B cell (primary cell): Measurements from ENCODE around the gene TAB3. TPM values are rescaled to one million over a fixed set of nuclear protein-coding genes. Genes with fewer than 3 reads are reported as not detected.

Source experiments
- ATAC-seq: fragments of 200-7000 bp; cut with Tn5 transposase; one replicate; pipeline ENCODE4 v1.10.0; 2021; ENCODE audit warnings: low read depth, mild to moderate bottlenecking, moderate number of reproducible peaks, moderate library complexity
- CTCF ChIA-PET: fragments of 350-600 bp; sonication (Branson Sonifier 250); formaldehyde crosslinking; loops from one replicate; lab custom pipeline; 2021; ENCODE audit warnings: antibody characterized with exemption, inconsistent platforms; lab: Charles Lee
- POLR2A ChIA-PET: fragments of 350-600 bp; sonication (Branson Sonifier 250); formaldehyde crosslinking; loops from one replicate; lab custom pipeline; 2021; ENCODE audit warnings: antibody characterized with exemption; lab: Charles Lee
- DNase-seq: peaks from one replicate; pipeline ENCODE4 v3.0.0; 2013
- H2AFZ ChIP-seq: 2 replicates; pipeline ENCODE4 v1.6.1; 2012; ENCODE audit warnings: mild to moderate bottlenecking, low read depth, low read length; ENCODE audit not compliant: insufficient read depth, poor library complexity, severe bottlenecking
- H3K27ac ChIP-seq, 2 donors: 1 replicate in 1 of 2; 2 replicates in 1 of 2; pipeline ENCODE4 v1.5.1; 2012 to 2013; ENCODE audit warnings: low read length in 2 of 2, mild to moderate bottlenecking in 2 of 2, moderate library complexity in 1 of 2
- H3K27me3 ChIP-seq, 4 experiments: fragments of 200-600 bp in 1 of 4; sonication (generic) in 1 of 4; replicated peaks in 1 of 4; 1 replicate in 2 of 4; 2 replicates in 2 of 4; pipeline versions ENCODE4 v1.6.1 to v1.7.0; 2013 to 2016; ENCODE audit warnings: low read length in 3 of 4, mild to moderate bottlenecking in 2 of 4, mixed read lengths in 1 of 4, moderate library complexity in 1 of 4; ENCODE audit not compliant: insufficient read depth in 4 of 4, control insufficient read depth in 3 of 4; ENCODE audit errors: control extremely low read depth in 1 of 4
- H3K36me3 ChIP-seq, 2 experiments: replicated peaks in 1 of 2; 1 replicate in 1 of 2; 2 replicates in 1 of 2; pipeline versions ENCODE4 v1.6.1 to v1.7.1; 2013; ENCODE audit warnings: low read length in 1 of 2; ENCODE audit not compliant: insufficient read depth in 2 of 2, control insufficient read depth in 1 of 2; ENCODE audit errors: control extremely low read depth in 1 of 2, extremely low read depth in 1 of 2
- H3K4me1 ChIP-seq, 2 donors: fragments of 200-600 bp in 1 of 2; sonication (generic) in 1 of 2; 1 replicate in 1 of 2; 2 replicates in 1 of 2; pipeline versions ENCODE4 v1.5.1 to v1.6.1; 2013 to 2017; ENCODE audit warnings: low read length in 2 of 2; ENCODE audit not compliant: control insufficient read depth in 2 of 2, insufficient read depth in 2 of 2
- H3K4me2 ChIP-seq: replicated peaks from 2 replicates; pipeline ENCODE3; 2012; ENCODE audit warnings: mild to moderate bottlenecking, low read depth, low read length; ENCODE audit not compliant: poor library complexity, severe bottlenecking
- H3K4me3 ChIP-seq, 5 experiments: fragments of 200-600 bp in 1 of 5; sonication (generic) in 1 of 5; 1 replicate in 3 of 5; 2 replicates in 2 of 5; pipeline versions ENCODE4 v1.5.1 to v1.7.0; 2011 to 2016; ENCODE audit warnings: low read length in 4 of 5, mild to moderate bottlenecking in 4 of 5, low read depth in 2 of 5, control low read depth in 1 of 5, moderate library complexity in 1 of 5; ENCODE audit not compliant: insufficient read depth in 1 of 5; ENCODE audit errors: control extremely low read depth in 1 of 5, extremely low read depth in 1 of 5
- H3K79me2 ChIP-seq: fragments of 200-600 bp; sonication (generic); one replicate; pipeline ENCODE4 v1.6.0; 2016; ENCODE audit warnings: low read length; ENCODE audit not compliant: control insufficient read depth, insufficient read depth
- H3K9ac ChIP-seq: fragments of 200-600 bp; sonication (generic); 2 replicates; pipeline ENCODE4 v1.6.1; 2017; ENCODE audit warnings: mild to moderate bottlenecking, low read length, moderate library complexity
- H3K9me3 ChIP-seq, 3 donors: one replicate each; pipeline versions ENCODE4 v1.6.1 to v1.7.1; 2013; ENCODE audit warnings: low read length in 2 of 3; ENCODE audit not compliant: control insufficient read depth in 2 of 3, insufficient read depth in 1 of 3; ENCODE audit errors: control extremely low read depth in 1 of 3
- H4K20me1 ChIP-seq: 2 replicates; pipeline ENCODE4 v1.6.0; 2012; ENCODE audit warnings: mild to moderate bottlenecking, low read length; ENCODE audit not compliant: insufficient read depth, control insufficient read depth, poor library complexity, severe bottlenecking
- H3K27ac Mint-ChIP-seq: one replicate; pipeline ENCODE4 v1.8.0; 2021; ENCODE audit warnings: mixed read lengths
- H3K27me3 Mint-ChIP-seq: one replicate; pipeline ENCODE4 v1.8.0; 2021; ENCODE audit warnings: mixed read lengths
- H3K4me1 Mint-ChIP-seq: one replicate; pipeline ENCODE4 v1.8.0; 2021; ENCODE audit warnings: mixed read lengths
- H3K4me3 Mint-ChIP-seq: one replicate; pipeline ENCODE4 v1.8.0; 2021; ENCODE audit warnings: mixed read lengths
- H3K9me3 Mint-ChIP-seq: one replicate; pipeline ENCODE4 v1.8.0; 2022; ENCODE audit warnings: mixed read lengths; ENCODE audit not compliant: insufficient read depth
- EZH2 ChIP-seq: IDR thresholded peaks from 2 replicates; pipeline ENCODE4 v1.6.1; 2012; ENCODE audit warnings: borderline replicate concordance, low read depth, mild to moderate bottlenecking, moderate library complexity, low read length; ENCODE audit not compliant: insufficient read depth, poor library complexity, severe bottlenecking
- WGBS: methylation state at CpG from one replicate; pipeline ENCODE4 v1.1.5; 2013; ENCODE audit warnings: missing lambda C conversion rate; ENCODE audit not compliant: insufficient coverage; 5-methylcytosine and 5-hydroxymethylcytosine counted together
- intact Hi-C: fragments of 100-400 bp; cut with micrococcal nuclease; formaldehyde crosslinking; loops from one replicate; pipeline ENCODE4 v1.10.0; 2022
- polyA plus RNA-seq: library from polyadenylated mRNA; depleted of rRNA; stranded (reverse); fragments of >200 nt; gene quantifications from 2 replicates; pipeline ENCODE4 v1.2.3, GENCODE V29; 2012
- total RNA-seq, 2 donors: library from RNA; stranded (reverse); fragments of 120-200 nt in 1 of 2; gene quantifications; 1 replicate in 1 of 2; 2 replicates in 1 of 2; pipeline versions ENCODE4 v1.2.3 to v1.2.4, GENCODE V29; 2013 to 2022
- TF ChIP-seq, protein P1 (sequence below): fragments of 200-600 bp; IDR thresholded peaks from one replicate; pipeline ENCODE4 v1.8.0; 2022; ENCODE audit warnings: antibody characterized with exemption, mild to moderate bottlenecking

Gene TAB3
- total and polyA plus RNA-seq, 2 donors (not counting 1 experiment from before 2014, with no cell fraction given) = 11.4 to 26.5 TPM

DNA sequence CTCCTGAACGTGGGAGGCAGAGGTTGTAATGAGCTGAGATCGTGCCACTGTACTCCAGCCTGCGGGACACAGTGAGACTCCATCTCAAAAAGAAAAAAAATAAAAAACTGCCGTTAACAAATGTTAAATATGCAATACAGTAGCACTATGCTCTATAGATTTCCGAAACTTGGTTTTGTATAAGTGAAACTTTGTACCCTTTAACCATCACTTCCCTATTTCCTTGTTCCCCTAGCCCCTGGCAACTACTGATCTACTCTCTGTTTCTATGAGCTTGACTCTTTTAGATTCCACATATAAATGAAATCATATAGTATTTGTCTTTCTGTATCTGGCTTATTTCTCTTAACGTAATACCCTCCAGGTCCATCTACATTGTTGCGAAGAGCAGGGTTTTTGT, 74.1 kb downstream of the TAB3 start:
- Histone ChIP-seq H3K27me3 (no peaks in the 10 kb centered on the region), H3K36me3 (no peaks in the 10 kb centered on the region), H2AFZ (no peak overlapping the region), H3K9ac (no peak overlapping the region), H3K4me2 (no peak overlapping the region), H4K20me1 (no peaks in the 10 kb centered on the region), H3K27ac (no peak overlapping the region), H3K4me3 (no peak overlapping the region), H3K9me3 (peaks cover 0 to 5% (median 0%) of the 10 kb centered on the region in 3 donors), H3K79me2 (no peaks in the 10 kb centered on the region), H3K4me1 (peaks cover 18 to 25% of the 10 kb centered on the region in 2 donors)
- intact Hi-C loops = loop anchor here (10.0 kb wide), 1 partner anchor 70 kb away; the partner anchor contains the start of gene TAB3
- H3K9me3 Mint-ChIP-seq = no peaks in the 10 kb centered on the region
- peaks cover 38% of the 10 kb centered on the region for H3K4me1 Mint-ChIP-seq
- H3K27me3 Mint-ChIP-seq = no peaks in the 10 kb centered on the region
- DNase-seq (peak; percentile 16), ATAC-seq (peak; percentile 45)
- no peak for TF ChIP-seq EZH2
- TF ChIP-seq, protein P1, sequence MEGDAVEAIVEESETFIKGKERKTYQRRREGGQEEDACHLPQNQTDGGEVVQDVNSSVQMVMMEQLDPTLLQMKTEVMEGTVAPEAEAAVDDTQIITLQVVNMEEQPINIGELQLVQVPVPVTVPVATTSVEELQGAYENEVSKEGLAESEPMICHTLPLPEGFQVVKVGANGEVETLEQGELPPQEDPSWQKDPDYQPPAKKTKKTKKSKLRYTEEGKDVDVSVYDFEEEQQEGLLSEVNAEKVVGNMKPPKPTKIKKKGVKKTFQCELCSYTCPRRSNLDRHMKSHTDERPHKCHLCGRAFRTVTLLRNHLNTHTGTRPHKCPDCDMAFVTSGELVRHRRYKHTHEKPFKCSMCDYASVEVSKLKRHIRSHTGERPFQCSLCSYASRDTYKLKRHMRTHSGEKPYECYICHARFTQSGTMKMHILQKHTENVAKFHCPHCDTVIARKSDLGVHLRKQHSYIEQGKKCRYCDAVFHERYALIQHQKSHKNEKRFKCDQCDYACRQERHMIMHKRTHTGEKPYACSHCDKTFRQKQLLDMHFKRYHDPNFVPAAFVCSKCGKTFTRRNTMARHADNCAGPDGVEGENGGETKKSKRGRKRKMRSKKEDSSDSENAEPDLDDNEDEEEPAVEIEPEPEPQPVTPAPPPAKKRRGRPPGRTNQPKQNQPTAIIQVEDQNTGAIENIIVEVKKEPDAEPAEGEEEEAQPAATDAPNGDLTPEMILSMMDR = no peak
- peak overlapping the region; percentile 50 for H3K4me3 Mint-ChIP-seq
- CTCF ChIA-PET = interaction anchor here (0.7 to 1.2 kb wide), 2 partner anchors 79 to 133 kb away, joined by 3 to 4 read pairs; no protein-coding TSS in a partner anchor
- POLR2A ChIA-PET = no interaction called here
- WGBS = no CpG with 5 or more reads among the region's 7 CpGs
- peak overlapping the region; percentile 37 for H3K27ac Mint-ChIP-seq

DNA sequence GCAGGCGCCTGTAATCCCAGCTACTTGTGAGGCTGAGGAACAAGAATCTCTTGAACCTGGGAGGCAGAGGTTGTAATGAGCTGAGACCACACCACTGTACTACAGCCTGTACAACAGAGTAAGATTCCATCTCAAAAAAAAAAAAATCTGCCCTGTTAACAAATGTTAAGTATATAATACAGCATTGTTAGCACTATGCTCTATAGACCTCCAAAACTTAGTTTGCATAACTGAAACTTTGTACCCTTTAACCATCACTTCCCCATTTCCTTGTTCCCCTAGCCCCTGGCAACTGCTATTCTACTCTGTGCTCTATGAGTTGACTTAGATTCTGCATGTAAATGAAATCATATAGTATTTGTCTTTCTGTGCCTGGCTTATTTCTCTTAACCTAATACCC, 76.7 kb downstream of the TAB3 start:
- Mint-ChIP-seq H3K4me3 (peak overlapping the region; percentile 59), H3K9me3 (no peaks in the 10 kb centered on the region), H3K27ac (peak overlapping the region; percentile 18), H3K4me1 (peaks cover 28% of the 10 kb centered on the region), H3K27me3 (no peaks in the 10 kb centered on the region)
- DNase-seq (peak; percentile 35), ATAC-seq (peak; percentile 90)
- no CpG with 5 or more reads among the region's 1 CpG for WGBS
- Histone ChIP-seq H2AFZ (no peak overlapping the region), H3K79me2 (no peaks in the 10 kb centered on the region), H3K27ac (no peak overlapping the region), H3K9me3 (peaks cover 0 to 5% (median 0%) of the 10 kb centered on the region in 3 donors), H4K20me1 (no peaks in the 10 kb centered on the region), H3K4me3 (no peak overlapping the region), H3K4me1 (peaks cover 18 to 25% of the 10 kb centered on the region in 2 donors), H3K9ac (no peak overlapping the region), H3K36me3 (no peaks in the 10 kb centered on the region), H3K4me2 (peak overlapping the region; percentile 44), H3K27me3 (no peaks in the 10 kb centered on the region)
- TF ChIP-seq EZH2 = no peak
- TF ChIP-seq, protein P1 = no peak
- ChIA-PET POLR2A (no interaction called here), CTCF (no interaction called here)
- intact Hi-C loops = loop anchor here (10.0 kb wide), 1 partner anchor 72 kb away; the partner anchor contains the start of gene TAB3
